Activated T-cell treated with anti-CD3 and anti-CD28 coated beads for 4 hours (primary cell): ENCODE results near the gene CCDC85A.

Experiments
- DNase-seq: peaks from one replicate; pipeline ENCODE4 v3.0.0-alpha.2; 2020

The CCDC85A gene

GRCh38 chr2:56379066-56379465, 195.3 kb downstream of the CCDC85A start:
- DNase-seq = no peak

- DNase-seq = no peak
Observed at GRCh38 chr2:56380861-56381260, 197.1 kb downstream of the CCDC85A start.

GRCh38 chr2:56382466-56382865, 198.7 kb downstream of the CCDC85A start:
- DNase-seq = no peak

GRCh38 chr2:56386657-56387056, 202.9 kb downstream of the CCDC85A start:
- DNase-seq = no peak

- no peak for DNase-seq
Observed at GRCh38 chr2:56390644-56391043, 206.9 kb downstream of the CCDC85A start.

- no peak for DNase-seq
Observed at GRCh38 chr2:56410140-56410539, 226.3 kb downstream of the CCDC85A start.

- DNase-seq = no peak
Observed at GRCh38 chr2:56416500-56417176, 232.8 kb downstream of the CCDC85A start.
